H1 (cell line): ENCODE measurements around the gene TRIM7. TPM values are rescaled to one million over a fixed set of nuclear protein-coding genes. Genes with fewer than 3 reads are reported as not detected.

Source experiments
- CTCF ChIA-PET: fragments of 300-600 bp; sonication (Branson Sonifier 250); formaldehyde crosslinking; loops from one replicate; lab custom pipeline; 2021; ENCODE audit not compliant: partially characterized antibody; lab: Charles Lee
- POLR2A ChIA-PET: fragments of 300-600 bp; sonication (Branson Sonifier 250); formaldehyde crosslinking; loops from one replicate; lab custom pipeline; 2021; ENCODE audit warnings: inconsistent platforms; ENCODE audit not compliant: partially characterized antibody; lab: Charles Lee
- DNase-seq, 2 experiments: peaks; one replicate each; pipeline versions ENCODE4 v3.0.0 to v3.0.0-alpha.2; 2010 to 2022; ENCODE audit warnings: low spot score in 2 of 2, low read depth in 1 of 2, mixed read lengths in 1 of 2
- FAIRE-seq: peaks from 2 replicates; lab custom pipeline; 2011; peaks lifted over from hg19 to GRCh38; lab: Jason Lieb, UNC
- H2AFZ ChIP-seq: 2 replicates; pipeline ENCODE4 v1.8.1; 2012; ENCODE audit warnings: low read length, inconsistent platforms
- H2AK5ac ChIP-seq: 2 replicates; pipeline ENCODE4 v1.6.1; 2013; ENCODE audit warnings: low read depth, low read length
- H2BK120ac ChIP-seq: replicated peaks from 2 replicates; pipeline ENCODE3; 2013; ENCODE audit warnings: low read depth, low read length, inconsistent platforms
- H2BK12ac ChIP-seq: 2 replicates; pipeline ENCODE4 v1.6.1; 2013; ENCODE audit warnings: low read depth, low read length
- H2BK15ac ChIP-seq: 2 replicates; pipeline ENCODE4 v1.6.1; 2013; ENCODE audit warnings: low read length
- H2BK20ac ChIP-seq: 2 replicates; pipeline ENCODE4 v1.6.1; 2013; ENCODE audit warnings: low read length
- H2BK5ac ChIP-seq: 2 replicates; pipeline ENCODE4 v1.6.1; 2013; ENCODE audit warnings: low read depth, low read length
- H3K14ac ChIP-seq: 2 replicates; pipeline ENCODE4 v1.6.1; 2013; ENCODE audit warnings: inconsistent platforms; ENCODE audit not compliant: insufficient read length
- H3K18ac ChIP-seq: 2 replicates; pipeline ENCODE4 v1.6.1; 2013; ENCODE audit warnings: low read length; ENCODE audit errors: extremely low read depth
- H3K23ac ChIP-seq: 2 replicates; pipeline ENCODE4 v1.6.1; 2013; ENCODE audit warnings: inconsistent platforms; ENCODE audit not compliant: insufficient read length
- H3K23me2 ChIP-seq: 2 replicates; pipeline ENCODE4 v1.6.1; 2013; ENCODE audit warnings: low read depth, low read length
- H3K27ac ChIP-seq: 2 replicates; pipeline ENCODE4 v1.6.1; 2011; ENCODE audit warnings: low read depth, low read length, inconsistent platforms
- H3K27me3 ChIP-seq, 4 experiments: replicated peaks in 1 of 4; 1 replicate in 1 of 4; 2 replicates in 3 of 4; pipeline versions ENCODE4 v1.6.1 to v1.8.1; 2011 to 2013; ENCODE audit warnings: low read length in 3 of 4, mild to moderate bottlenecking in 3 of 4, inconsistent platforms in 2 of 4, mixed read lengths in 2 of 4, moderate library complexity in 1 of 4; ENCODE audit not compliant: control insufficient read depth in 3 of 4, insufficient read depth in 3 of 4; ENCODE audit errors: extremely low read depth in 1 of 4
- H3K36me3 ChIP-seq, 4 experiments: 2 replicates each; pipeline versions ENCODE4 v1.6.1 to v1.8.1; 2011 to 2013; ENCODE audit warnings: mild to moderate bottlenecking in 4 of 4, low read length in 3 of 4, moderate library complexity in 2 of 4, control low read depth in 1 of 4, inconsistent platforms in 1 of 4; ENCODE audit not compliant: insufficient read depth in 4 of 4, control insufficient read depth in 2 of 4
- H3K4ac ChIP-seq: replicated peaks from 2 replicates; pipeline ENCODE3; 2013; ENCODE audit warnings: low read length, low read depth, mixed read lengths, inconsistent platforms; ENCODE audit not compliant: insufficient read length
- H3K4me1 ChIP-seq, 4 experiments: replicated peaks in 1 of 4; 1 replicate in 1 of 4; 2 replicates in 3 of 4; pipeline versions ENCODE4 v1.6.1 to v1.8.1; 2011 to 2013; ENCODE audit warnings: low read length in 3 of 4, inconsistent platforms in 2 of 4, mixed read lengths in 1 of 4; ENCODE audit not compliant: insufficient read depth in 4 of 4, control insufficient read depth in 3 of 4
- H3K4me2 ChIP-seq, 2 experiments: 2 replicates each; pipeline versions ENCODE4 v1.6.1 to v1.8.1; 2011 to 2013; ENCODE audit warnings: low read depth in 2 of 2, low read length in 2 of 2, control low read depth in 1 of 2, inconsistent platforms in 1 of 2, mild to moderate bottlenecking in 1 of 2; ENCODE audit not compliant: insufficient read depth in 1 of 2
- H3K4me3 ChIP-seq, 4 experiments: fragments of 200-600, 300-600 bp in 1 of 4; sonication (generic), shearing (Covaris generic), sonication (Bioruptor Twin) in 1 of 4; 2 replicates each; pipeline versions ENCODE4 v1.5.1 to v1.8.1; 2011 to 2016; ENCODE audit warnings: low read length in 4 of 4, low read depth in 3 of 4, control low read depth in 2 of 4, inconsistent platforms in 2 of 4, mild to moderate bottlenecking in 2 of 4, mixed read lengths in 1 of 4, moderate library complexity in 1 of 4; ENCODE audit not compliant: insufficient read depth in 2 of 4; ENCODE audit errors: extremely low read depth in 1 of 4
- H3K56ac ChIP-seq: replicated peaks from 2 replicates; pipeline ENCODE3; 2013; ENCODE audit warnings: low read depth, mild to moderate bottlenecking, mixed read lengths, low read length, inconsistent platforms; ENCODE audit not compliant: insufficient read length
- H3K79me1 ChIP-seq: 2 replicates; pipeline ENCODE4 v1.6.1; 2013; ENCODE audit warnings: low read depth, low read length, control low read depth
- H3K79me2 ChIP-seq, 2 experiments: 2 replicates each; pipeline versions ENCODE4 v1.6.1 to v1.8.1; 2012 to 2013; ENCODE audit warnings: low read length in 2 of 2, mild to moderate bottlenecking in 2 of 2, inconsistent platforms in 1 of 2; ENCODE audit not compliant: insufficient read depth in 2 of 2, control insufficient read depth in 1 of 2
- H3K9ac ChIP-seq, 4 experiments: replicated peaks in 1 of 4; 1 replicate in 1 of 4; 2 replicates in 3 of 4; pipeline versions ENCODE4 v1.6.1 to v1.8.1; 2011 to 2013; ENCODE audit warnings: low read depth in 3 of 4, low read length in 3 of 4, control low read depth in 2 of 4, mild to moderate bottlenecking in 2 of 4, moderate library complexity in 2 of 4, inconsistent platforms in 1 of 4; ENCODE audit errors: extremely low read depth in 1 of 4
- H3K9me3 ChIP-seq, 2 experiments: 2 replicates each; pipeline versions ENCODE4 v1.6.1 to v1.8.1; 2012 to 2013; ENCODE audit warnings: mild to moderate bottlenecking in 2 of 2, moderate library complexity in 2 of 2, control low read depth in 1 of 2, inconsistent platforms in 1 of 2, low read depth in 1 of 2, low read length in 1 of 2, mixed read lengths in 1 of 2; ENCODE audit not compliant: insufficient read depth in 2 of 2
- H4K20me1 ChIP-seq, 2 experiments: replicated peaks in 1 of 2; 2 replicates each; pipeline versions ENCODE3 to v1.8.1; 2011 to 2013; ENCODE audit warnings: inconsistent platforms in 2 of 2, low read length in 2 of 2, mild to moderate bottlenecking in 1 of 2; ENCODE audit not compliant: insufficient read depth in 2 of 2, control insufficient read depth in 1 of 2
- H4K5ac ChIP-seq: 2 replicates; pipeline ENCODE4 v1.6.1; 2013; ENCODE audit warnings: low read length, low read depth, mixed read lengths, inconsistent platforms; ENCODE audit not compliant: insufficient read length
- H4K8ac ChIP-seq: 2 replicates; pipeline ENCODE4 v1.8.0; 2013; ENCODE audit warnings: mild to moderate bottlenecking, moderate library complexity, low read length, inconsistent platforms; ENCODE audit not compliant: insufficient read depth; ENCODE audit errors: extremely low read depth
- H4K91ac ChIP-seq: replicated peaks from 2 replicates; pipeline ENCODE3; 2013; ENCODE audit warnings: low read length, mixed read lengths, inconsistent platforms; ENCODE audit not compliant: insufficient read length
- BACH1 ChIP-seq: IDR thresholded peaks from 2 replicates; pipeline ENCODE4 v1.6.1; 2012; ENCODE audit warnings: low read length, improper control_type of control experiment
- CHD1 ChIP-seq: IDR thresholded peaks from 2 replicates; pipeline ENCODE4 v1.6.1; 2012; ENCODE audit warnings: low read depth, low read length, improper control_type of control experiment
- CTCF ChIP-seq, 3 experiments: IDR thresholded peaks; 1 replicate in 2 of 3; 2 replicates in 1 of 3; pipeline versions ENCODE4 v1.5.1 to v1.6.1; 2011; ENCODE audit warnings: low read length in 3 of 3, mild to moderate bottlenecking in 3 of 3, inconsistent platforms in 2 of 3, low read depth in 1 of 3, moderate library complexity in 1 of 3; ENCODE audit not compliant: insufficient read depth in 1 of 3; ENCODE audit errors: control extremely low read depth in 1 of 3
- EZH2 ChIP-seq: fragments of 200-600 bp; sonication (generic); IDR thresholded peaks from 2 replicates; pipeline ENCODE4 v1.7.1; 2012; ENCODE audit warnings: low read depth, mild to moderate bottlenecking, moderate library complexity, low read length, inconsistent platforms; ENCODE audit not compliant: severe bottlenecking
- RAD21 ChIP-seq, 2 experiments: IDR thresholded peaks in 1 of 2; conservative IDR thresholded peaks in 1 of 2; 2 replicates each; pipeline ENCODE4 v1.6.1; 2011; ENCODE audit warnings: low read depth in 2 of 2, low read length in 2 of 2, improper control_type of control experiment in 1 of 2, inconsistent platforms in 1 of 2, mild to moderate bottlenecking in 1 of 2, moderate library complexity in 1 of 2
- TBP ChIP-seq: IDR thresholded peaks from 2 replicates; pipeline ENCODE4 v1.6.1; 2011; ENCODE audit warnings: low read depth, low read length, improper control_type of control experiment
- WGBS, 2 experiments: shearing (Covaris generic) in 1 of 2; methylation state at CpG; one replicate each; pipeline versions ENCODE4 v1.1.6 to v1.1.7; 2013 to 2015; ENCODE audit warnings: low lambda C conversion rate in 2 of 2, mixed read lengths in 2 of 2, inconsistent platforms in 1 of 2, low coverage in 1 of 2, missing lambda C conversion rate in 1 of 2; ENCODE audit not compliant: insufficient replicate concordance in 2 of 2, insufficient coverage in 1 of 2, insufficient read length in 1 of 2; ENCODE audit errors: extremely low coverage in 1 of 2, missing lambda C conversion rate in 1 of 2; 5-methylcytosine and 5-hydroxymethylcytosine counted together
- polyA plus RNA-seq, 7 experiments: library from polyadenylated mRNA; depleted of rRNA in 3 of 7; stranded (reverse) in 5 of 7; unstranded in 2 of 7; fragments of >200 nt in 5 of 7; fragments of 200-250 nt in 2 of 7; gene quantifications; 1 replicate in 5 of 7; 2 replicates in 1 of 7; 4 replicates in 1 of 7; pipeline versions ENCODE4 v1.2.1 to v1.2.3, GENCODE V29; 2011 to 2013; ENCODE audit warnings: missing spikeins in 2 of 7, mixed read lengths in 2 of 7
- total RNA-seq: library from RNA; stranded (reverse); fragmentation: NEBNext Ultra II Directional; extraction: Animal tissue kit (Norgen Biotek cat#: 25700); gene quantifications from 2 replicates; pipeline ENCODE4 v1.2.1, GENCODE V29; 2021
- TF ChIP-seq, protein P1 (sequence below): IDR thresholded peaks from 2 replicates; pipeline ENCODE4 v1.6.1; 2011; ENCODE audit warnings: low read length, improper control_type of control experiment

Gene TRIM7
- total and polyA plus RNA-seq, 2 of the 8 experiments (the other 6 are each of a cell fraction or from before 2014, with no cell fraction given) = 0.36 to 0.47 TPM

GRCh38 chr5:181212934-181213333 is 7.9 kb upstream of the TRIM7 start:
- H3K23me2 ChIP-seq = peaks cover 9% of the 10 kb centered on the region
- no peak for FAIRE-seq
- no peak overlapping the region for H4K91ac ChIP-seq
- H2BK5ac ChIP-seq = no peak overlapping the region
- no peak for DNase-seq
- H2BK12ac ChIP-seq = no peak overlapping the region
- peak overlapping the region; percentile 87 for H3K14ac ChIP-seq
- H4K8ac ChIP-seq = no peak overlapping the region
- H3K56ac ChIP-seq = no peak overlapping the region
- ChIA-PET POLR2A (interaction anchor here (1.0 to 1.6 kb wide), 3 partner anchors 28 to 48 kb away, joined by 3 to 7 read pairs (median 4); partner anchors contain the start of genes RACK1 and TRIM52), CTCF (interaction anchor here (0.6 to 14.5 kb wide), 3 partner anchors 14 to 1633 kb away, joined by 3 to 197 read pairs (median 6); no protein-coding TSS in a partner anchor)
- no peaks in the 10 kb centered on the region for H3K36me3 ChIP-seq
- no peak overlapping the region for H3K27ac ChIP-seq
- WGBS, 2 experiments = 66% methylated on average over 2 of the region's 2 CpGs; no CpG with 5 or more reads in 1 of the 2 experiments
- H3K18ac ChIP-seq = no peak overlapping the region
- H2BK120ac ChIP-seq = no peak overlapping the region
- TF ChIP-seq BACH1 = no peak
- no peak for TF ChIP-seq CTCF (IDR thresholded peaks at IDR 0.05; ENCODE audit: control extremely low read depth in 1 of 3, insufficient read depth in 1 of 3, low read depth in 1 of 3, low read length in 3 of 3)
- TF ChIP-seq RAD21 (IDR thresholded peaks at IDR 0.05 in 1 of 2, conservative IDR thresholded peaks at IDR 0.05 in 1 of 2; ENCODE audit: low read depth in 2 of 2, low read length in 2 of 2) = no peak
- TF ChIP-seq EZH2 = no peak
- TF ChIP-seq TBP = no peak
- TF ChIP-seq, protein P1, sequence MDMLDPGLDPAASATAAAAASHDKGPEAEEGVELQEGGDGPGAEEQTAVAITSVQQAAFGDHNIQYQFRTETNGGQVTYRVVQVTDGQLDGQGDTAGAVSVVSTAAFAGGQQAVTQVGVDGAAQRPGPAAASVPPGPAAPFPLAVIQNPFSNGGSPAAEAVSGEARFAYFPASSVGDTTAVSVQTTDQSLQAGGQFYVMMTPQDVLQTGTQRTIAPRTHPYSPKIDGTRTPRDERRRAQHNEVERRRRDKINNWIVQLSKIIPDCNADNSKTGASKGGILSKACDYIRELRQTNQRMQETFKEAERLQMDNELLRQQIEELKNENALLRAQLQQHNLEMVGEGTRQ = no peak
- TF ChIP-seq CHD1 = no peak
- no peak overlapping the region for H3K4ac ChIP-seq
- no peaks in the 10 kb centered on the region for H3K79me2 ChIP-seq
- peaks cover 0 to 2% (median 0%) of the 10 kb centered on the region in 4 experiments; a peak in 2 of 7 replicates for H3K4me1 ChIP-seq
- no peaks in the 10 kb centered on the region for H3K9me3 ChIP-seq
- no peak overlapping the region for H2BK20ac ChIP-seq
- no peak overlapping the region for H3K4me3 ChIP-seq
- H2AK5ac ChIP-seq = no peak overlapping the region
- no peak overlapping the region for H3K23ac ChIP-seq
- H2AFZ ChIP-seq = no peak overlapping the region
- H4K5ac ChIP-seq = no peak overlapping the region
- H3K9ac ChIP-seq = no peak overlapping the region
- no peaks in the 10 kb centered on the region for H3K79me1 ChIP-seq
- H2BK15ac ChIP-seq = no peak overlapping the region
- H4K20me1 ChIP-seq = peaks cover 0 to 4% of the 10 kb centered on the region in 2 experiments
- no peak overlapping the region; a peak in 1 of 4 replicates for H3K4me2 ChIP-seq
- H3K27me3 ChIP-seq = peaks cover 0 to 5% (median 1%) of the 10 kb centered on the region in 4 experiments; a peak in 2 of 7 replicates
